ENCODE data around the gene CD8A.
"Not testable (repeated sequence)": the region's sequence is repeated elsewhere in the genome, so short reads cannot be mapped to it uniquely, and the experiment has no call there.

The CD8A gene

GRCh38 chr2:86790676-86791572 is at the start of gene CD8A:
Gene CD8A, minus strand, starts transcription at chr2:86790913. Its CDS starts 88 bp downstream, at chr2:86790825.
- peak; percentile 61 for DNase-seq

- not testable (repeated sequence) for DNase-seq
These were observed 49.3 kb upstream of the CD8A start for GRCh38 chr2:86839871-86840548.

- not testable (repeated sequence) for DNase-seq
These were observed 48.7 kb upstream of the CD8A start for GRCh38 chr2:86839455-86839854.

GRCh38 chr2:86837714-86838113 is 47.0 kb upstream of the CD8A start:
- not testable (repeated sequence) for DNase-seq

GRCh38 chr2:86836915-86837695 is 46.4 kb upstream of the CD8A start:
- DNase-seq = peak; percentile 78

GRCh38 chr2:86835548-86835889 is 44.8 kb upstream of the CD8A start:
- DNase-seq = not testable (repeated sequence)

- DNase-seq = no peak
These were observed 42.6 kb upstream of the CD8A start for GRCh38 chr2:86833315-86833714.

GRCh38 chr2:86832334-86833096 is 41.8 kb upstream of the CD8A start:
- no peak for DNase-seq

- DNase-seq = no peak
These were observed 40.8 kb upstream of the CD8A start for GRCh38 chr2:86831537-86831936.

GRCh38 chr2:86826951-86827350 is 36.2 kb upstream of the CD8A start:
- no peak for DNase-seq

- peak; percentile 87 for DNase-seq
These were observed 35.1 kb upstream of the CD8A start for GRCh38 chr2:86825693-86826381.

- no peak for DNase-seq
These were observed 34.5 kb upstream of the CD8A start for GRCh38 chr2:86825036-86825692.

GRCh38 chr2:86822668-86823345 is 32.1 kb upstream of the CD8A start:
- peak; percentile 41 for DNase-seq

- DNase-seq = no peak
These were observed 31.1 kb upstream of the CD8A start for GRCh38 chr2:86821842-86822241.

GRCh38 chr2:86821306-86821705 is 30.6 kb upstream of the CD8A start:
- no peak for DNase-seq

- no peak for DNase-seq
These were observed 28.2 kb upstream of the CD8A start for GRCh38 chr2:86818957-86819356.

GRCh38 chr2:86818114-86818801 is 27.5 kb upstream of the CD8A start:
- no peak for DNase-seq

- DNase-seq = peak; percentile 55
These were observed 24.9 kb upstream of the CD8A start for GRCh38 chr2:86815611-86816010.

GRCh38 chr2:86809481-86810121 is 18.9 kb upstream of the CD8A start:
- no peak for DNase-seq

Data from CD4-positive, alpha-beta T cell treated with Interleukin-4 for 4 hours (primary cell).